ENCODE measurements around the gene MISP.

The MISP gene

DNA sequence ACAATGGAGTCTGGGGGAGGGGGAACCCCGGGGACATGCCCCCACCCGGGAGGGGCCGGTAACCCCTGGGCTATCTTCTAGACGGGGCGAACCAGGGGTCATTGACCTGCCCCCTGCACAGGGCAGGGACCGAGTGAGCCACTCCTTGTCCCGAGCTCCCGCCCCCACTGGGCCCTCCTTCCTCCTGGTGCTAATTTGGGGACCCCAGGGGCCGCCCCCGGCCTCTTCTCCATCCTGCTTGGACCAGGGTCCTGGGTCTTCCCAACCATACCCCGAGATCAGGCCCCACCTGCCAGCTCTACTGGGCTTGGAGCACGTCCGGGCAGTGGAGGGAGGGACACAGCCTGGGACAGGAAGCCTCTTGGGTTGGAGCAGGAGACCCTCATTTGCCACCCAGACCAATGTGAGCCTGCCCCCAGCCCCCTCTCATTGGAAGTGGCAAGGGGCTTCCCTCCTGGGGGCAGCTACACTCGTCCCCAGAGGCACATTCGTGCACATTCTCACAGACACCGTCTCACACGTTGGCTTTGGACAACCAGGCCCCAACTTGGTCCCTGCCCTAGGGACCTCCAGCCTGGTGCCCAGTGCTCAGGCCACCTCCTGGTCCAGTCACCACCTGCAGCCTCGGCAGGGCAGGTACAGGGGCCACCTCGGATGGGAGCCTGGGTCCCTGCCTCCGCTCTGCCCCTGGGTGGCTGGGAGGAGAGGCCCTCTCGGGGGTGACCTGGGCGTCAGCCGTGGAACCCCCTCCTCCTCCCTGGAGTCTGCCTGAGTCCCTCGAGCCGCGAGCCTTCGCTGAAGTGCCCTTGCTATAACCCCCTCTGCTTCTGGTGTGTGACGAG lies 3.3 kb upstream of the MISP start:
- no peak for DNase-seq

DNA sequence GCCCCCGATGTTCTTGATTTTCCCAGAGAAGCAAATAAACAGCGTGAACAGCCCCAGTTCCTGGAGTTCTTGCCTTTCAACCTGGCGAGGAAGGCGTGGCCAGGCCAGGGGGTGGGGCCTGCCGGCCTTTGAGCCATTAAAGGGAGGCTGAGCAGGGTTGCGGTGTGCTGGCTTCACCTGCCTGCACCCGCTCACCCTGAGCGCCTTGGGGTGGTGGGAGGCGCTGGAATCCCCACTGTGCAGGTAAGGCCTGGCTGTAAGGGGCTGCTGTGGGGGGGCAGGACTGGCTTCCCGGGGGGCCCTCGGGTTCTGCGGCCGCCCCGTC lies 2.7 kb upstream of the MISP start:
- DNase-seq, result no peak

DNA sequence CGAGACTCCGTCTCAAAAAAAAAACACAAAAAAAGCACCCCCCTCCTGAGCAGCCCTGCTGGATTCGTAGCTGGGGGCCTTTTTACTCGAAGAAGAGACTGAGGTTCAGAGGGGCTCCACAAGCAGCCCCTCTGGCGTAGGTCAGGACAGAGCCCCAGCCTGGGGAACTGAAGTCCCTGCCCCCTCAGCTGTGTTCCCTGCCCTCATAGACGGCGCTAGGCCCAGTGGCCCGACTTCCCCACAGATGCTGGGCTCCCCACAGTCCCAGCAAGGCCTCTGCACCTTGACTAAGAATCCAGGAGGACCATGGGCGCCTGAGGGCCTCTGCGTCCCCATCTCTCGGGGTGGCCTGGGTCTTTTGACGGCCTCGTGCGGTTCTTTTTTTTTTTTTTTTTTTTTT lies 1.1 kb upstream of the MISP start:
- DNase-seq, result no peak

DNA sequence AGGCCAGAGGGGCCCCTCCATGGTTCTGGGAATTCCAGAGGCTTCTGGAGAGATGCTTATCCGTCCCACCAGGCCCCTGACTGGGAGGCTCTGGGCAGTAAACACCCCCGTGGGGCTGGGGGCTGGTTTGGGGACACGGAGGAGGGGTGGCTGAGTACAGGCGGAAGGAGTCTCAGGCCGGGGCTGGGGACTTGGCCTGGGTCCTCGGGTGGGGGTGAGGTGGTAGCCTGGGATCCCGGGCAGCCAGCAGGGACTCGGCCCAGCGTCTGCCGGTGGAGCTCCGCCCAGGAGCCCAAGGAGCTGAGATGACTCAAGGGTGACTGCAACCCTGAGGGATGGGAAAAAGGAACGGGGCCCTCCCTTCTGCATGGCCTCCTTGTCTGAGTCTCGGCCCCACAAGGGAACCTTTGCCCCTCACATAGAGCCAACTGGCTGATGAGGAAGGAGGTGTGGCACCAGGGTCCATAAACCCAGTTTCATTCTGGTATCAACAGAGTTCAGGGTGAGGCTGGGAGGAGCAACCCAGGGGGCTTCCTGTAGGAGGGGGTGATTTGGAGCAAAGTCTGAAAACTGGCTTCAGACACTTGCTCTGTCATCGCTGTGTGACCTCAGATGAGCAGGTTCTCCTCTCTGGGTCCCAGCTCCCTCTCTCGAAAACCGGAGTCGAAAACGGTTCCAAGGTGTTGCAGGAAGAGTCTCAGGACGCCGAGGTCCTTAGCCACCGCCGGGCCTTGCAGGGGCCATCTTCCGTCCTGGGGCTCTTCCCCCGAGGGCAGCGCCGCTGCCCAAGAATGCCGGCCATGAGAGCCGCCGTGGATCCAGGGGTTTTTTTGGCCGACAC lies 809 bp downstream of the MISP start:
- DNase-seq, result no peak

DNA sequence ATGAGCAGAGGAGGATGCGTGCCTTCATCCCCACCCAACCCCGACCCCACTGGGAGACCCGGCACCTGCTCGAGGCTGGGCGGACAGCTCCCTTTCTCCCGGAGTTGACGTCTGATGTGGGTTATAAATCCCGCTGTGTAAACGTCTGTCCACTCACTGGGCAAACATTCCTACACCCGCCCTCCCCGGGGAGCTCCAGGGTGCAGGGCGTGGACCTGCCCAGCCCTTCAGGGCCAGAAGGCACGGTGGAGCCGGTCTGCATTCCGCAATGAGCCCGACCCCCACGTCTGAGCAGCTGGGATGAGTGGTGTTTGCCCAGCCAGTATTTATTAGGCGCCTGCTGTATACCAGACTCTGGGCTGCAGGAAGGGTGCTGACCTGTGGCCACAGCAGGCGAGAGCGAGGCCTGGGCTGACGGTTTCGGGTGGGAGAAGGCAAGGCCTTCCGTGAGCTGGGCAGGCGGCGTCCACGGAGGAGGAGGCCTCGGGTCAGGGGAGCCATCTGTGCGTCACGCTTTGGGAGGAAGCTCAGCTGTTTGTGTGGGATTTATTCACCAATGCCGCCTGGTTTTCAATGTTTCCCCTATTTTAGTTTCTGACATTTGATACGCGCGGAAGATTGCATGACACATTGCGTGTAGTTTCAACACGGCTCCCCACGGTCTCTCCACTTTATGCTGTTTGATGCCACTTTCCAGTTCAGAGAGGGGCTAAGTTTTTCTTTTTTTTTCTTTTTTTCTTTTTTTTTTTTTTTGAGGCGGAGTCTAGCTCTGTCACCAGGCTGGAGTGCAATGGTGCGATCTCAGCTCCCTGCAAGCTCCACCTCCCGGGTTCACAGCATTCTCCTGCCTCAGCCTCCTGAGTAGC lies 2.0 kb downstream of the MISP start:
- DNase-seq, result no peak

DNA sequence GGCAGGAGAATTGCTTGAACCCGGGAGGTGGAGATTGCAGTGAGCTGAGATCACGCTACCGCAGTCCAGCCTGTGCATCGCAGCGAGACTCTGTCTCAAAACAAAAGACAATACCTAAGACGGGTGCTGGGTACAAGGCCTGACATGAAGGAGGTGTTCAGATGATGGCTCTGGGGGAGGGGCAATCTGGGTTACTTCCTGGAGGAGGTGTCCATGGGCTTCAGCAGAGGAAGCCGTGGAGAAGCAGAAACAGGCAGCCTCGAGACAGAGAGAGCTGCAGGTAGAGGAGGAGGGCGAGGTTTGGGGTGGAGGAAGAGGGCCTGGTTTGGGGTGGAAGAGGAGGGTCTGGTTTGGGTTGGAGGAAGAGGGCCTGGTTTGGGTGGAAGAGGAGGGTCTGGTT lies 3.6 kb downstream of the MISP start:
- DNase-seq, result no peak

DNA sequence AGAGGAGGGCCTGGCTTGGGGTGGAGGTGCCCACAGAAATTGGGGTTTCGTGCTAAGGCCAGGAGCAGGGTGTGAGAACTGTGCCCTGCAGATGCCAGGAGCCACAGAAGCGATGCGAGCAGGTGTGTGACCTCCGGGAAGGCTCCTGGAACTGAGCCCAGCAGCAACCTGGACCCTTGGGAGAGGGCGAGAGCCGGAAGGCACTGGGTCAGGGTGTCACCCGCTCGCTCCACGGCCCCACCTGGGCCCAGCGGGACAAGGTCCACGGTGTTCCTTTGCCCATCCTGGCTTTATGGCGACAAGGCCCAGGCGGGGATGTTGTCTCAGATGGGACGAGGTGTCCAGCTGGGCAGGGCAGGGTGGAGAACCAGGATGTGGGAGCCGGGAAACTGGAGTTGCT lies 4.2 kb downstream of the MISP start:
- DNase-seq, result no peak

DNA sequence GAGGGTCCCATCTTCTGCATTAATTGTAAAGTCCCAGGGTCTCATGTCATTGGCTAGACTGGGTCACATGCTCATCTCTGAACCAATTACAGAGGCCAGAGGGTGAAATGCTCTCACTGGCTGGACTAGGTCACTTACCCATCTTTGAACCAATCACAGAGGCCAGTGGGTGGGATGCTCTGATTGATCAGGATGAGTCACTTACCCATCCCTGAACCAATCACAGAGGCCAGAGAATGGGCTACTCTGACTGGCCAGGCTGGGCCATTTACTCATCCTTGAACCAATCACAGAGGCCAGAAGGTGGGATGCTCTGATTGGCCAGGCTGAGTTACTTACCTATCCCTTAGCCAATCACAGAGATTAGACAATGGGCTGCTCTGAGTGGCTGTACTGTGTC lies 5.3 kb downstream of the MISP start:
- peak; percentile 29 for DNase-seq

DNA sequence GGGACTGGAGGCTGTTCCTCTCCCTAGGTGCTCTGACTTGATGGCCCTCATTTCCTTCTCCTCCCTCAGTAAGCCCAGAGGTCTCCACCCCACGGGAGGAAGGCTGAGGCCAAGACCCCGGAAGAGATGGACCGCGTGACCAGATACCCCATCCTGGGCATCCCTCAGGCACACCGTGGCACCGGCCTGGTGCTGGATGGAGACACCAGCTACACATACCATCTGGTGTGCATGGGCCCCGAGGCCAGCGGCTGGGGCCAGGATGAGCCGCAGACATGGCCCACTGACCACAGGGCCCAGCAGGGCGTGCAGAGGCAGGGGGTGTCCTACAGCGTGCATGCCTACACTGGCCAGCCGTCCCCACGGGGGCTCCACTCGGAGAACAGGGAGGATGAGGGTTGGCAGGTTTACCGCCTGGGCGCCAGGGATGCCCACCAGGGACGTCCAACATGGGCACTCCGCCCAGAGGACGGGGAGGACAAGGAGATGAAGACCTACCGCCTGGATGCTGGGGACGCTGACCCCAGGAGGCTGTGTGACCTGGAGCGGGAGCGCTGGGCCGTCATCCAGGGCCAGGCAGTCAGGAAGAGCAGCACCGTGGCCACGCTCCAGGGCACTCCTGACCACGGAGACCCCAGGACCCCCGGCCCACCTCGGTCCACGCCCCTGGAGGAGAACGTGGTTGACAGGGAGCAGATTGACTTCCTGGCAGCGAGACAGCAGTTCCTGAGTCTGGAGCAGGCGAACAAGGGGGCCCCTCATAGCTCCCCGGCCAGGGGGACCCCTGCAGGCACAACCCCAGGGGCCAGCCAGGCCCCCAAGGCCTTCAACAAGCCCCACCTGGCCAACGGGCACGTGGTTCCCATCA lies 6.1 kb downstream of the MISP start:
- DNase-seq, result no peak

DNA sequence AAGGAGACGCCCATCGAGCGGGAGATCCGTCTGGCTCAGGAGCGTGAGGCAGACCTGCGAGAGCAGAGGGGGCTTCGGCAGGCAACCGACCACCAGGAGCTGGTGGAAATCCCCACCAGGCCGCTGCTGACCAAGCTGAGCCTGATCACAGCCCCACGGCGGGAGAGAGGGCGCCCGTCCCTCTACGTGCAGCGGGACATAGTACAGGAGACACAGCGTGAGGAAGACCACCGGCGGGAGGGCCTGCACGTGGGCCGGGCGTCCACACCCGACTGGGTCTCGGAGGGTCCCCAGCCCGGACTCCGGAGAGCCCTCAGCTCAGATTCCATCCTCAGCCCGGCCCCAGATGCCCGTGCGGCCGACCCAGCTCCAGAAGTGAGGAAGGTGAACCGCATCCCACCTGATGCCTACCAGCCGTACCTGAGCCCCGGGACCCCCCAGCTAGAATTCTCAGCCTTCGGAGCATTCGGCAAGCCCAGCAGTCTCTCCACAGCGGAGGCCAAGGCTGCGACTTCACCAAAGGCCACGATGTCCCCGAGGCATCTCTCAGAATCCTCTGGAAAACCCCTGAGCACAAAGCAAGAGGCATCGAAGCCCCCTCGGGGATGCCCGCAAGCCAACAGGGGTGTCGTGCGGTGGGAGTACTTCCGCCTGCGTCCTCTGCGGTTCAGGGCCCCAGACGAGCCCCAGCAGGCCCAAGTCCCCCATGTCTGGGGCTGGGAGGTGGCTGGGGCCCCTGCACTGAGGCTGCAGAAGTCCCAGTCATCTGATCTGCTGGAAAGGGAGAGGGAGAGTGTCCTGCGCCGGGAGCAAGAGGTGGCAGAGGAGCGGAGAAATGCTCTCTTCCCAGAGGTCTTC lies 7.1 kb downstream of the MISP start:
- no peak for DNase-seq

DNA sequence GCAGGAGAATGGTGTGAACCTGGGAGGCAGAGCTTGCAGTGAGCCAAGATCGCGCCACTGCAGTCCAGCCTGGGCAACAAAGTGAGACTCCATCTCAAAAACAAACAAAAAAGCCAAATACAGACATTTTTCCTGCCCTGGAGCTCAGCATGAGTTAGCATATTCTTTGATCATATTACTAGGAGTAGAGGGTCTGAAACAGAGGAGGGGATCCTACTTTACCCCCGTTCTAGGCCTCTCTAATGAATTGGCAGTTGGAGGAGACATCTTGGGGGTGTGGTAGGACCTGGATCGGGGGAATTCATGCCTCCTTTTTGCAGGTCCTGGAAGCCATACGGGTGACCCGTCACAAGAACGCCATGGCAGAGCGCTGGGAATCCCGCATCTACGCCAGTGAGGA lies 12.3 kb downstream of the MISP start:
- no peak for DNase-seq

DNA sequence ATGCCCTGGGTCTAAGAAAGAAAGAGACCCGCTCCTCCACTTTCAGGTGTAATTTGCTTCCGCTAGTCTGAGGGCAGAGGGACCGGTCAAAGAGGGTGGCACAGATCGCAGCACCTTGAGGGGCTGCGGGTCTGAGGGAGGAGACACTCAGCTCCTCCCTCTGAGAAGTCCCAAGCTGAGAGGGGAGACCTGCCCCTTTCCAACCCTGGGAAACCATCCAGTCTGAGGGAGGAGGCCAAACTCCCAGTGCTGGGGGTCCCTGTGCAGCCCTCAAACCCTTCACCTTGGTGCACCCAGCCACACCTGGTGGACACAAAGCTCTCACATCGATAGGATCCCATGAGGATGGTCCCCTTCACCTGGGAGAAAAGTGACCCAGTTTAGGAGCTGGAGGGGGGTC lies 13.0 kb downstream of the MISP start:
- no peak for DNase-seq

DNA sequence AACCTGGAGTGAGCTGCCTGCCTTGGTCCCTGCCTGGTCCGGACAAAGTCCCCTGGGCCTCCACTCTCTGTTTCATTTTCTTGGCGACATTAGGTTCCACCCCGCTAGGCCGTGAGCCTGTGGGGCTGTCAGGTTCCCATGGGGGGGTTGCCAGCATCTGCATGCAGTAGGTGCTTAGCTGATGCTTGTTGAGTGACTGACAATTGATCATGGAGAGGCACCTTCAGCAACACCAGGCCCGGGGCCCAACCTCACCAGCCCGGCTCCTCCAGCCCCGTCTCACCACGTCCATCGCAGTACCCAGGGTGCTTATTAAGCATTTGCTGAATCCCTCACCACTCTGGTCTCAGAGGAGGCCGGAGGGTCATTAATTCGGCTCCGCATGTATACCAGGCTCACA lies 13.4 kb downstream of the MISP start:
- no peak for DNase-seq

DNA sequence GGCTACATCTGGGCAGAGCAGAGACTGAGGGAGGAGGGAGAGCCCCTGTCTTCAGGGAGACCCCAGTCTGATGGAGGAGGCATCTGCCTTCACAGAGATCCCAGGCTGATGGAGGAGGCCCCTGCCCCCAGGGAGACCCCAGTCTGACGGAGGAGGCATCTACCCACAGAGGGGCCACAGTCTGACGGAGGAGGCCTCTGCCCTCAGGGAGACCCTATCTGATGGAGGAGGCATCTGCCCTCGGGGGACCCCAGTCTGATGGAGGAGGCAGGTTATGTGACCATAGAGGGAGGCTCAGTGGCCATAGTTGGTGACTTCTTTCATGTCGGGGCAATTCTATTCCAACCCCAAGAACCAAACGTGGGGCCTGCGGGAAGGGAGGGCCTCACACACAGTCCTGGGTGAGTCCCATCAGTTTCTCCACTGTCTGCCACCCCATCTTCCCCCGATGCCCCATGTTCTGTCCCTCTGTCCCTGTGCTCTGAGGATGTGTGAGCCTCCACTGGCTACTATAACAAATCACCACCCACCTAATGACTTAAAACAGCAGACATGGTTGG lies 14.3 kb downstream of the MISP start:
- no peak for DNase-seq

DNA sequence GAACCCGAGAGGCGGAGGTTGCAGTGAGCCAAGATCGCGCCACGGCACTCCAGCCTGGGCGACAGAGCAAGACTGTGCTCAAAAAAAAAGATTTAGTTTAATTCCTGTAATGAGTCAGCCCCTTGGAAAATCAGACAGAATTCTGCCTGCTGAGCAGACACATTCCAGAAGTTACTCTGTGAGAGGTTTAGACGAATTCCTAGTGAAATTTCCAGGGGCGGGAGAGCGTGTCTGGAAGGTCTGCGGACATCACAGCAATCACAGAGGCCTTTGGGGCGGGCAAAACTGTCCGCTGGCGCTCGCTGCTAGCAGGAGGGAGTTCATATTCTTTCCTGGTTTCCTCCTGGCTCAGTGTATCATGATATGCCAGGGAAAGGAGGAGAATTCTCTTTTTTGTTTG lies 17.5 kb downstream of the MISP start:
- no peak for DNase-seq

DNA sequence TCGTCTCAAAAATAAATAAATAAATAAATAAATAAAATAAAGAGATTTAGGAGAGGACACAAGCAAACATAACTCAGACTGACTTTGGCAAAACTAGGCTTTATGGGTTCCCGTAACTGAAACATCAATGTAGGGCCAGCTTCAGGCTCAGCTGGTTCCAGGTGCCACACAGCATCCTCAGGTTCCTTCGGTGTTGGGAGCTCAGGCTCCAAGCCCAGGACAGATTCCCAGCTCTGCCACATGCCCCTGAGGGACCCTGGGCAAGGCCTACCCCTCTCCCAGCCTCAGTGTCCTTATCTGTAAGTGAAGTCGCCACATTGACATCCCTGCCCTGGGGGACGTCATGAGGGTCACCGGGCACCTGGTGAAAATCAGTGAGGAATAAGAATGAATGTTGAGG lies 18.7 kb downstream of the MISP start:
- no peak for DNase-seq

DNA sequence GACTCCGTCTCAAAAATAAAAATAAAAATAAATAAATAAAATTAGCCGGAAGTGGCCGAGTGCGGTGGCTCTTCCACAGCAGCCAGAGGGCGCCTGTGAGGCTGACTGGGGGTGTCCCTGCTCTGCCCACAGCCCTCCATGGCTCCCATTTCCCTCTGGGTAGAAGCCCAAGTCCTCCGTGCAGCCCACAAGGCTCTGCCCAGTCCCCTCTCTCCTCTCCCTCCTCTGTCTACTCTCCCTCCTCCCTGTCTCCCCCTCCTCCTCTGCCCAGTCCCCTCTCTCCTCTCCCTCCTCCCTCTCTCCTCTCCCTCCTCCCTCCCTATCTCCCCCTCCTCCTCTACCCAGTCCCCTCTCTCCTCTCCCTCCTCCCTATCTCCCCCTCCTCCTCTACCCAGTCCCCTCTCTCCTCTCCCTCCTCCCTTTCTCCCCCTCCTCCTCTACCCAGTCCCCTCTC lies 20.4 kb downstream of the MISP start:
- peak; percentile 15 for DNase-seq

DNA sequence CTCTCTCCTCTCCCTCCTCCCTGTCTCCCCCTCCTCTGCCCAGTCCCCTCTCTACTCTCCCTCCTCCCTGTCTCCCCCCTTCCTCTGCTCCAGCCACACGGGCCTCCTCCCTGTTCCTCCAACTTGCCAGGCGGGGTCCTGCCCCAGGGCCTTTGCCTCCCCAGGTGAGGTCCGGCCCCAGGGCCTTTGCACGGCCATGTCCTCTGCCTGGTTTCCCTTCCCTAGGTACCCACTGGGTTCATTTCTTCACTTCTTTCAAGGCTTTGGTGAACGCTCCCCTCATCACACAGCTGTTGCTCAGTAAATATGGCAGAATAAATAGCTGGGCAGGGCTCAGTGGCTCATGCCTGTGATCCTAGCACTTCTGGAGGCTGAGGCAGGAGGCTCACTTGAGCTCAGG lies 21.2 kb downstream of the MISP start:
- DNase-seq, result no peak

DNA sequence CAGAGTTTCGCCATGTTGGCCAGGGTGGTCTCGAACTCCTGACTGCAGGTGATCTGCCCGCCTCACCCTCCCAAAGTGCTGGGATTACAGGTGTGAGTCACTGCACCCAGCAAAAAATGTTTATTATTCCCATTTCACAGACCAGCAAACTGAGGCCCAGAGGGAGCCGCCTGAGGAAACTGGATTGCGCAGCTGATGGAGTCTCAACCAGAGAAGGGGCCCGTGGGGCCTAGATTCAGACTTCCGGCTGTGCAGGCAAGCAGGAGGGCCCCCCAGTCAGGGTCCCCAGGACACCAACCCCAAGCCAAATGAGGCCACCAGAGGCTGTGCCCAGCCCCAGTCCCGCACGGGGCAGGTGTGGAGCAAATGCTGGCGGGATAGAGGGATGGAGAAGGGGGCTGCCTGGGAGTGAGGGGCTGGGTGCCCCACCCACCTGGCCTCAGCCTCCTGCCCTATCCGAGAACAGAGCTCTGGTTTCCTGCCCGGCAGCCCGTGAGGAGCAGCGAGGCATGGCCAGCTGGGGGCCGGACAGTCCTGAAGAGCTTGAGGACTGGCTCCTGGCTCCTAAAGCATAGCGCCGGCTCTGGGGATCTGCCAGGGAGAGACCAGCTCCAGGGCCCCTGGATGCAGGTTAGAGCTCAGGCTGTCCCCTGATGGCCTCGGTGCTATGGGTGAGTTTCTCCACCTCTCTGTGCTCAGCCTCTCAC lies 22.0 kb downstream of the MISP start:
- no peak for DNase-seq

DNA sequence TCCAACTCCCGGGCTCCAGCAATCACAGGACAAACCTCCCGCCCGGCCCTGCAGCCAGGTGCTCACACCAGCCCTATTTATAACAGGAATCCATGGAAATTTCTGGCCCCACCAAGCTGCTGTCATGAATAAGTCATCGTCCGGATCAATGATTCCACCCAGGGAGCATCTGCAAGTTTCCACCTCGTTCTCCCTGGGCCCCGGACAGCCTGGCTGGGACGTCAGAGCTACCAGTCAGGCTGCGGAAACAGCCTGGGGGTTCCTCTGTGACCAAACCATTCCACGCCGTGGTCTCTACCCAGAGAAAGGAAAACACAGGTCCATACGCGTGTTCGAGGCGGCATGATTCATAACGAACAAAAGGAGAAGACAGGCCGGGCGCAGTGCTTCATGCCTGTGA lies 25.6 kb downstream of the MISP start:
- no peak for DNase-seq

Data from NCI-H446 treated with DMSO at 0.1 percent for 48 hours (cell line).